ENCODE data around the gene CDC25C.

- TF ChIP-seq CTCF (IDR thresholded peaks at IDR 0.05; ENCODE audit: low read length), result no peak
- TF ChIP-seq EZH2phosphoT487 (IDR thresholded peaks at IDR 0.05; ENCODE audit: low read length), result no peak
Observed at GRCh38 chr5:138257583-138257982, 74.0 kb downstream of the CDC25C start.
